ENCODE results near the gene MYOZ2. TPM values are rescaled to one million over a fixed set of nuclear protein-coding genes. Genes with fewer than 3 reads are reported as not detected.

Gene MYOZ2
- total and polyA plus RNA-seq, 2 donors (not counting 3 experiments of a cell fraction or from before 2014, with no cell fraction given): 0.11 to 0.13 TPM

DNA sequence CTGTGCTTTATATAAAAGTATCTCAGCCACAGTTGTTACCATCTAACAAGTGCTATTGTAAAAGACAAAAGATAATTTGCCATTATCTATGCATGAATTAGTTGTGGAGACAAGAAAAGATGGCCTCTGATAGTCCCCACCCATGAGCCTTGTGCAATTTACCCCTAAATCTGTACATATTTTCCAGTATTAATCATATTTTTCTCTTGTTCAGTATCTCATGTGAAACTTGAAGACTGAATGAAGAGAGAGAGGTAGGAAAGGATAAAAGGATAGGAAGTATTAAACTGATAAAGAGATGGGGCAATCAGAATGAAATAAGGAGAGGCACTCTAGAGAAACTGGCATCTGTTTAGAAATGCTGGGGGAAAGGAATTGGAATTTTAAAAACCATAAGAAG is 3.7 kb downstream of the MYOZ2 start:
- dilution Hi-C loops (cut with MboI; ENCODE audit: extremely low pct_ligation_motif_present, low sequenced_read_pairs) (no loop called here), intact Hi-C loops (cut with micrococcal nuclease) (loop anchor here (1.0 kb wide), 1 partner anchor 9 kb away; no protein-coding TSS in a partner anchor)
- Histone ChIP-seq H2AFZ (ENCODE audit: low read depth, low read length) (peak overlapping the region; percentile 95), H3K4me2 (ENCODE audit: insufficient read depth, low read length) (peak overlapping the region; percentile 78), H3K4me1 (ENCODE audit: control insufficient read depth, extremely low read depth, insufficient read depth, low read length) (peaks cover 25% of the 10 kb centered on the region), H3K9me1 (replicated peaks; ENCODE audit: control insufficient read depth, extremely low read depth, insufficient read depth, low read length) (no peaks in the 10 kb centered on the region), H3K36me3 (ENCODE audit: control insufficient read depth in 2 of 2, extremely low read depth in 1 of 2, insufficient read depth in 2 of 2, low read length in 2 of 2) (no peaks in the 10 kb centered on the region), H3K27ac (ENCODE audit: insufficient read depth, low read depth, low read length) (peak overlapping the region; percentile 45), H3K9me3 (replicated peaks; ENCODE audit: control insufficient read depth, insufficient read depth, low read length) (no peaks in the 10 kb centered on the region), H3K9ac (replicated peaks; ENCODE audit: extremely low read depth, insufficient read depth, low read length) (no peak overlapping the region), H3K79me2 (ENCODE audit: control insufficient read depth, insufficient read depth, low read length) (no peaks in the 10 kb centered on the region), H3K27me3 (ENCODE audit: control insufficient read depth in 2 of 2, insufficient read depth in 2 of 2, low read length in 2 of 2) (no peaks in the 10 kb centered on the region), H3K4me3 (replicated peaks in 1 of 3; ENCODE audit: insufficient read depth in 1 of 3, low read depth in 1 of 3, low read length in 3 of 3) (no peak overlapping the region), H4K20me1 (replicated peaks; ENCODE audit: control insufficient read depth, extremely low read depth, insufficient read depth, low read length) (no peaks in the 10 kb centered on the region)
- BruUV-seq (replicated peaks): no TSS peak
- DNase-seq (ENCODE audit: low read depth, low spot score) (no peak), FAIRE-seq (no peak)
- POLR2A ChIA-PET: no interaction called here
- TF ChIP-seq MYC (IDR thresholded peaks at IDR 0.05; ENCODE audit: low read depth, low read length) (no peak), EZH2 (IDR thresholded peaks at IDR 0.05; ENCODE audit: borderline replicate concordance, low read depth, low read length, severe bottlenecking) (no peak), GATA2 (IDR thresholded peaks at IDR 0.05; ENCODE audit: insufficient read depth, insufficient read length, low read depth, low read length) (no peak), POLR2A (IDR thresholded peaks at IDR 0.05; ENCODE audit: low read depth, low read length) (no peak), JUN (IDR thresholded peaks at IDR 0.05; ENCODE audit: borderline replicate concordance, insufficient read depth, insufficient read length, low read depth) (no peak), POLR2AphosphoS5 (IDR thresholded peaks at IDR 0.05; ENCODE audit: insufficient read depth, low read depth, low read length) (no peak)
- TF ChIP-seq, protein P1, sequence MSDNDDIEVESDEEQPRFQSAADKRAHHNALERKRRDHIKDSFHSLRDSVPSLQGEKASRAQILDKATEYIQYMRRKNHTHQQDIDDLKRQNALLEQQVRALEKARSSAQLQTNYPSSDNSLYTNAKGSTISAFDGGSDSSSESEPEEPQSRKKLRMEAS (IDR thresholded peaks at IDR 0.05; ENCODE audit: insufficient read depth, insufficient read length): no peak
- CTCF ChIA-PET: interaction anchor here (1.4 to 1.7 kb wide), 4 partner anchors 9 to 52 kb away, joined by 4 to 10 read pairs (median 6); no protein-coding TSS in a partner anchor

- DNase-seq (ENCODE audit: low read depth, low spot score): peak; percentile 68
- H3K9me3 ChIP-seq (replicated peaks; ENCODE audit: control insufficient read depth, insufficient read depth, low read length): no peaks in the 10 kb centered on the region
- no peaks in the 10 kb centered on the region for H3K27me3 ChIP-seq (ENCODE audit: control insufficient read depth in 2 of 2, insufficient read depth in 2 of 2, low read length in 2 of 2)
- peak overlapping the region in 1 of 3 experiments; percentile 32 for H3K4me3 ChIP-seq (replicated peaks in 1 of 3; ENCODE audit: insufficient read depth in 1 of 3, low read depth in 1 of 3, low read length in 3 of 3)
- no peaks in the 10 kb centered on the region for H3K36me3 ChIP-seq (ENCODE audit: control insufficient read depth in 2 of 2, extremely low read depth in 1 of 2, insufficient read depth in 2 of 2, low read length in 2 of 2)
- intact Hi-C loops (cut with micrococcal nuclease) (loop anchor here (1.0 to 2.0 kb wide), 2 partner anchors 10 to 21 kb away; no protein-coding TSS in a partner anchor), dilution Hi-C loops (cut with MboI; ENCODE audit: extremely low pct_ligation_motif_present, low sequenced_read_pairs) (no loop called here)
- POLR2A ChIA-PET: no interaction called here
- H2AFZ ChIP-seq (ENCODE audit: low read depth, low read length): peak overlapping the region; percentile 95
- peak; percentile 72 for FAIRE-seq
- no peaks in the 10 kb centered on the region for H3K79me2 ChIP-seq (ENCODE audit: control insufficient read depth, insufficient read depth, low read length)
- peak overlapping the region; percentile 45 for H3K27ac ChIP-seq (ENCODE audit: insufficient read depth, low read depth, low read length)
- peaks cover 25% of the 10 kb centered on the region for H3K4me1 ChIP-seq (ENCODE audit: control insufficient read depth, extremely low read depth, insufficient read depth, low read length)
- no peak for TF ChIP-seq GATA2 (IDR thresholded peaks at IDR 0.05; ENCODE audit: insufficient read depth, insufficient read length, low read depth, low read length)
- TF ChIP-seq MYC (IDR thresholded peaks at IDR 0.05; ENCODE audit: low read depth, low read length): no peak
- no peak for TF ChIP-seq FOS (IDR thresholded peaks at IDR 0.05; ENCODE audit: borderline replicate concordance, insufficient read depth, low read length)
- no peak for TF ChIP-seq EZH2 (IDR thresholded peaks at IDR 0.05; ENCODE audit: borderline replicate concordance, low read depth, low read length, severe bottlenecking)
- TF ChIP-seq POLR2AphosphoS5 (IDR thresholded peaks at IDR 0.05; ENCODE audit: insufficient read depth, low read depth, low read length): no peak
- TF ChIP-seq, protein P1 (IDR thresholded peaks at IDR 0.05; ENCODE audit: insufficient read depth, insufficient read length): no peak
- no peak for TF ChIP-seq POLR2A (IDR thresholded peaks at IDR 0.05; ENCODE audit: low read depth, low read length)
- TF ChIP-seq, protein P2, sequence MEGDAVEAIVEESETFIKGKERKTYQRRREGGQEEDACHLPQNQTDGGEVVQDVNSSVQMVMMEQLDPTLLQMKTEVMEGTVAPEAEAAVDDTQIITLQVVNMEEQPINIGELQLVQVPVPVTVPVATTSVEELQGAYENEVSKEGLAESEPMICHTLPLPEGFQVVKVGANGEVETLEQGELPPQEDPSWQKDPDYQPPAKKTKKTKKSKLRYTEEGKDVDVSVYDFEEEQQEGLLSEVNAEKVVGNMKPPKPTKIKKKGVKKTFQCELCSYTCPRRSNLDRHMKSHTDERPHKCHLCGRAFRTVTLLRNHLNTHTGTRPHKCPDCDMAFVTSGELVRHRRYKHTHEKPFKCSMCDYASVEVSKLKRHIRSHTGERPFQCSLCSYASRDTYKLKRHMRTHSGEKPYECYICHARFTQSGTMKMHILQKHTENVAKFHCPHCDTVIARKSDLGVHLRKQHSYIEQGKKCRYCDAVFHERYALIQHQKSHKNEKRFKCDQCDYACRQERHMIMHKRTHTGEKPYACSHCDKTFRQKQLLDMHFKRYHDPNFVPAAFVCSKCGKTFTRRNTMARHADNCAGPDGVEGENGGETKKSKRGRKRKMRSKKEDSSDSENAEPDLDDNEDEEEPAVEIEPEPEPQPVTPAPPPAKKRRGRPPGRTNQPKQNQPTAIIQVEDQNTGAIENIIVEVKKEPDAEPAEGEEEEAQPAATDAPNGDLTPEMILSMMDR (IDR thresholded peaks at IDR 0.05; ENCODE audit: extremely low read depth in 1 of 2, insufficient read depth in 1 of 2, low read depth in 1 of 2, low read length in 2 of 2): no peak
- TF ChIP-seq JUN (IDR thresholded peaks at IDR 0.05; ENCODE audit: borderline replicate concordance, insufficient read depth, insufficient read length, low read depth): no peak
- BruUV-seq (replicated peaks): no TSS peak
- H3K9ac ChIP-seq (replicated peaks; ENCODE audit: extremely low read depth, insufficient read depth, low read length): no peak overlapping the region
- H3K9me1 ChIP-seq (replicated peaks; ENCODE audit: control insufficient read depth, extremely low read depth, insufficient read depth, low read length): no peaks in the 10 kb centered on the region
- CTCF ChIA-PET: interaction anchor here (0.9 to 1.7 kb wide), 5 partner anchors 9 to 53 kb away, joined by 3 to 10 read pairs (median 6); no protein-coding TSS in a partner anchor
- no peaks in the 10 kb centered on the region for H4K20me1 ChIP-seq (replicated peaks; ENCODE audit: control insufficient read depth, extremely low read depth, insufficient read depth, low read length)
- H3K4me2 ChIP-seq (ENCODE audit: insufficient read depth, low read length): peak overlapping the region; percentile 78
Measured at GRCh38 chr4:119139822-119140252, 4.2 kb downstream of the MYOZ2 start.

Data from endothelial cell of umbilical vein (primary cell).